HCT116 (cell line): Measurements from ENCODE around the gene ASPA. TPM values are rescaled to one million over a fixed set of nuclear protein-coding genes. Genes with fewer than 3 reads are reported as not detected.

ENCODE experiments used
- ATAC-seq: fragments of 200-7000 bp; cut with Tn5 transposase; 2 replicates; pipeline ENCODE4 v1.9.1; 2020; ENCODE audit warnings: mild to moderate bottlenecking, moderate library complexity
- BruUV-seq: library from RNA; stranded (reverse); fragments of 400-500 nt; replicated peaks from 2 replicates; lab custom pipeline; 2021; lab: Mats Ljungman, UMichigan
- CTCF ChIA-PET: fragments of 300-600 bp; sonication (Branson Sonifier 250); formaldehyde crosslinking; loops from one replicate; lab custom pipeline; 2021; ENCODE audit warnings: antibody characterized with exemption; lab: Charles Lee
- POLR2A ChIA-PET: fragments of 300-600, 350-600 bp; sonication (Branson Sonifier 250); formaldehyde crosslinking; loops from one replicate; lab custom pipeline; 2021; ENCODE audit warnings: antibody characterized with exemption; lab: Charles Lee
- RAD21 ChIA-PET, 2 experiments: fragments of 300-600 bp; sonication (Branson Sonifier 250); formaldehyde crosslinking; loops; one replicate each; lab custom pipeline; 2023; ENCODE audit warnings: low total read pairs in 2 of 2; ENCODE audit not compliant: uncharacterized antibody in 2 of 2, unreplicated experiment in 2 of 2, low non-redundant PET in 1 of 2; lab: Charles Lee
- DNase-seq: peaks from one replicate; pipeline ENCODE4 v3.0.0-alpha.2; 2010; ENCODE audit warnings: low read depth, low spot score
- H2AFZ ChIP-seq: fragments of 200-600 bp; shearing (Covaris generic), sonication (generic); 2 replicates; pipeline ENCODE4 v1.6.1; 2017; ENCODE audit warnings: low read depth, mixed run types, mixed read lengths, antibody characterized with exemption, low read length; ENCODE audit not compliant: poor library complexity, severe bottlenecking
- H3K27ac ChIP-seq: 2 replicates; pipeline ENCODE4 v1.5.1; 2012; ENCODE audit warnings: low read depth, low read length
- H3K27me3 ChIP-seq: fragments of 200-600 bp; sonication (generic); 2 replicates; pipeline ENCODE4 v1.6.1; 2016; ENCODE audit warnings: mixed run types, low read length, mixed read lengths; ENCODE audit not compliant: insufficient read depth
- H3K36me3 ChIP-seq, 2 experiments: fragments of 200-500 bp in 1 of 2; fragments of 200-600 bp in 1 of 2; sonication (Bioruptor generic) in 1 of 2; sonication (generic) in 1 of 2; 2 replicates each; pipeline versions ENCODE4 v1.5.1 to v1.6.1; 2014 to 2016; ENCODE audit warnings: low read length in 2 of 2, inconsistent platforms in 1 of 2, mixed read lengths in 1 of 2, mixed run types in 1 of 2; ENCODE audit not compliant: insufficient read depth in 2 of 2, control insufficient read depth in 1 of 2
- H3K4me1 ChIP-seq, 2 experiments: fragments of 200-600 bp in 1 of 2; sonication (generic) in 1 of 2; 2 replicates each; pipeline versions ENCODE4 v1.5.1 to v1.6.1; 2012 to 2017; ENCODE audit warnings: low read length in 2 of 2, inconsistent platforms in 1 of 2, mild to moderate bottlenecking in 1 of 2, mixed read lengths in 1 of 2, mixed run types in 1 of 2, moderate library complexity in 1 of 2; ENCODE audit not compliant: insufficient read depth in 2 of 2, control insufficient read depth in 1 of 2
- H3K4me2 ChIP-seq: fragments of 200-600 bp; sonication (generic); 2 replicates; pipeline ENCODE4 v1.6.1; 2017; ENCODE audit warnings: mixed run types, low read length, mixed read lengths
- H3K4me3 ChIP-seq, 2 experiments: fragments of 200-600 bp in 1 of 2; sonication (generic) in 1 of 2; replicated peaks in 1 of 2; 2 replicates each; pipeline ENCODE4 v1.5.1; 2011 to 2016; ENCODE audit warnings: low read length in 2 of 2, control low read depth in 1 of 2, low read depth in 1 of 2, mild to moderate bottlenecking in 1 of 2, mixed read lengths in 1 of 2, mixed run types in 1 of 2
- H3K79me2 ChIP-seq: fragments of 200-600 bp; sonication (generic); 2 replicates; pipeline ENCODE4 v1.6.1; 2017; ENCODE audit warnings: mild to moderate bottlenecking, mixed run types, low read length, moderate library complexity, mixed read lengths; ENCODE audit not compliant: insufficient read depth
- H3K9ac ChIP-seq: fragments of 200-600 bp; sonication (generic); 2 replicates; pipeline ENCODE4 v1.6.1; 2016; ENCODE audit warnings: low read length, mixed read lengths
- H3K9me2 ChIP-seq: fragments of 200-600 bp; sonication (generic), shearing (Covaris generic); 2 replicates; pipeline ENCODE4 v1.6.1; 2017; ENCODE audit warnings: mixed run types, mild to moderate bottlenecking, moderate library complexity; ENCODE audit not compliant: insufficient read depth
- H3K9me3 ChIP-seq, 2 experiments: fragments of 200-500 bp in 1 of 2; fragments of 200-600 bp in 1 of 2; sonication (Bioruptor generic) in 1 of 2; sonication (generic) in 1 of 2; 2 replicates each; pipeline ENCODE4 v1.6.1; 2014 to 2017; ENCODE audit warnings: low read length in 2 of 2, mixed read lengths in 2 of 2, inconsistent platforms in 1 of 2, low read depth in 1 of 2, mild to moderate bottlenecking in 1 of 2, mixed run types in 1 of 2, moderate library complexity in 1 of 2; ENCODE audit not compliant: control insufficient read depth in 1 of 2, insufficient read depth in 1 of 2
- H4K20me1 ChIP-seq: fragments of 200-600 bp; sonication (generic), shearing (Covaris generic); 2 replicates; pipeline ENCODE4 v1.6.1; 2017; ENCODE audit warnings: mixed run types, mild to moderate bottlenecking, moderate library complexity; ENCODE audit not compliant: insufficient read depth
- CBX3 ChIP-seq: IDR thresholded peaks from 2 replicates; pipeline ENCODE4 v1.6.1; 2012; ENCODE audit warnings: low read depth
- EGR1 ChIP-seq: IDR thresholded peaks from 2 replicates; pipeline ENCODE4 v1.6.1; 2012; ENCODE audit warnings: low read depth
- EZH2 ChIP-seq: fragments of 200-600 bp; sonication (generic); IDR thresholded peaks from 2 replicates; pipeline ENCODE4 v1.6.1; 2017; ENCODE audit warnings: antibody characterized with exemption, mixed run types
- EZH2phosphoT487 ChIP-seq: fragments of 200-600 bp; IDR thresholded peaks from 2 replicates; pipeline ENCODE4 v1.6.1; 2018; ENCODE audit warnings: antibody characterized with exemption, borderline replicate concordance
- POLR2AphosphoS5 ChIP-seq: IDR thresholded peaks from 2 replicates; pipeline ENCODE4 v1.6.1; 2011; ENCODE audit warnings: mild to moderate bottlenecking, low read depth, low read length, moderate library complexity
- ZFX ChIP-seq: fragments of 450-650 bp; IDR thresholded peaks from 2 replicates; pipeline ENCODE4 v1.6.1; 2017
- ZNF274 ChIP-seq: fragments of 200-500 bp; sonication (Bioruptor generic); IDR thresholded peaks from 2 replicates; pipeline ENCODE4 v1.6.1; 2014; ENCODE audit warnings: mild to moderate bottlenecking, low read depth, low read length, inconsistent platforms
- intact Hi-C: fragments of 100-400 bp; cut with micrococcal nuclease; formaldehyde crosslinking; loops from 2 replicates; pipeline ENCODE4 v1.10.0; 2022
- total RNA-seq: library from RNA; stranded (reverse); gene quantifications from one replicate; pipeline ENCODE4 v1.2.1, GENCODE V29; 2021; ENCODE audit not compliant: unreplicated experiment
- TF ChIP-seq, protein P1 (sequence below), 3 experiments: fragments of 200-600 bp in 1 of 3; sonication (generic) in 1 of 3; IDR thresholded peaks in 2 of 3; conservative IDR thresholded peaks in 1 of 3; 2 replicates each; pipeline ENCODE4 v1.5.1; 2012 to 2017; ENCODE audit warnings: low read depth in 2 of 3, low read length in 2 of 3, antibody characterized with exemption in 1 of 3, borderline replicate concordance in 1 of 3, control low read depth in 1 of 3, mild to moderate bottlenecking in 1 of 3, mixed read lengths in 1 of 3, mixed run types in 1 of 3, moderate library complexity in 1 of 3; ENCODE audit not compliant: insufficient read depth in 1 of 3
- TF ChIP-seq, protein P2 (sequence below): IDR thresholded peaks from 2 replicates; pipeline ENCODE4 v1.6.1; 2011; ENCODE audit warnings: mild to moderate bottlenecking, low read length, moderate library complexity; ENCODE audit not compliant: insufficient replicate concordance; ENCODE audit errors: extremely low read depth

The ASPA gene
- total RNA-seq, 1 experiment from 2014 or later, result not detected

DNA sequence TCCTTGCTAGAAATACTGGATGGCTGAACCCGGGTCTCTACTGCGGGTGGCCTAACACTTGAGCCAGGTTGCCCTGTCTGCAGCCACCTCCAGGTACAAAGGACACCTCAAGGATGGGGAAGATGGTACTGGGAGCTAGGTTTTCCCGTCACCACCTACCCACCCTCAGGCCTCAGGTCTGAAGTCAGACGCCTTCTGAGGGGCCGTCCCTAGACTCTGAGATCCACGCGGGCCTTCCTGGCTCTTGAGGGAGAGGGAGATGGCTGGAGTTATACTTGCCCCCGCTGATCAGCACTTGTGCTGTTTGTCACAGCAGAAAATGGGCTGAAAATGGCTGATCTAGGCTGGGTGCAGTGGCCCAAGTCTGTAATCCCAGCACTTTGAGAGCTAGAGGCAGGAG is 71.2 kb downstream of the ASPA start:
- POLR2A ChIA-PET, result no interaction called here
- Histone ChIP-seq H3K36me3 (no peaks in the 10 kb centered on the region), H3K4me1 (peaks cover 0 to 3% of the 10 kb centered on the region in 2 experiments; a peak in 1 of 4 replicates), H3K9ac (no peak overlapping the region), H3K4me2 (no peak overlapping the region), H2AFZ (no peak overlapping the region), H3K9me3 (no peaks in the 10 kb centered on the region), H3K79me2 (no peaks in the 10 kb centered on the region), H3K4me3 (no peak overlapping the region), H3K27ac (no peak overlapping the region), H3K9me2 (no peaks in the 10 kb centered on the region), H3K27me3 (no peaks in the 10 kb centered on the region), H4K20me1 (no peaks in the 10 kb centered on the region)
- TF ChIP-seq ZNF274 (no peak), CBX3 (no peak), EGR1 (no peak), EZH2phosphoT487 (no peak), ZFX (no peak), EZH2 (no peak), POLR2AphosphoS5 (no peak)
- TF ChIP-seq, protein P1, sequence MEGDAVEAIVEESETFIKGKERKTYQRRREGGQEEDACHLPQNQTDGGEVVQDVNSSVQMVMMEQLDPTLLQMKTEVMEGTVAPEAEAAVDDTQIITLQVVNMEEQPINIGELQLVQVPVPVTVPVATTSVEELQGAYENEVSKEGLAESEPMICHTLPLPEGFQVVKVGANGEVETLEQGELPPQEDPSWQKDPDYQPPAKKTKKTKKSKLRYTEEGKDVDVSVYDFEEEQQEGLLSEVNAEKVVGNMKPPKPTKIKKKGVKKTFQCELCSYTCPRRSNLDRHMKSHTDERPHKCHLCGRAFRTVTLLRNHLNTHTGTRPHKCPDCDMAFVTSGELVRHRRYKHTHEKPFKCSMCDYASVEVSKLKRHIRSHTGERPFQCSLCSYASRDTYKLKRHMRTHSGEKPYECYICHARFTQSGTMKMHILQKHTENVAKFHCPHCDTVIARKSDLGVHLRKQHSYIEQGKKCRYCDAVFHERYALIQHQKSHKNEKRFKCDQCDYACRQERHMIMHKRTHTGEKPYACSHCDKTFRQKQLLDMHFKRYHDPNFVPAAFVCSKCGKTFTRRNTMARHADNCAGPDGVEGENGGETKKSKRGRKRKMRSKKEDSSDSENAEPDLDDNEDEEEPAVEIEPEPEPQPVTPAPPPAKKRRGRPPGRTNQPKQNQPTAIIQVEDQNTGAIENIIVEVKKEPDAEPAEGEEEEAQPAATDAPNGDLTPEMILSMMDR (IDR thresholded peaks at IDR 0.05 in 2 of 3, conservative IDR thresholded peaks at IDR 0.05 in 1 of 3; ENCODE audit: borderline replicate concordance in 1 of 3, insufficient read depth in 1 of 3, low read depth in 2 of 3, low read length in 2 of 3), result no peak
- TF ChIP-seq, protein P2, sequence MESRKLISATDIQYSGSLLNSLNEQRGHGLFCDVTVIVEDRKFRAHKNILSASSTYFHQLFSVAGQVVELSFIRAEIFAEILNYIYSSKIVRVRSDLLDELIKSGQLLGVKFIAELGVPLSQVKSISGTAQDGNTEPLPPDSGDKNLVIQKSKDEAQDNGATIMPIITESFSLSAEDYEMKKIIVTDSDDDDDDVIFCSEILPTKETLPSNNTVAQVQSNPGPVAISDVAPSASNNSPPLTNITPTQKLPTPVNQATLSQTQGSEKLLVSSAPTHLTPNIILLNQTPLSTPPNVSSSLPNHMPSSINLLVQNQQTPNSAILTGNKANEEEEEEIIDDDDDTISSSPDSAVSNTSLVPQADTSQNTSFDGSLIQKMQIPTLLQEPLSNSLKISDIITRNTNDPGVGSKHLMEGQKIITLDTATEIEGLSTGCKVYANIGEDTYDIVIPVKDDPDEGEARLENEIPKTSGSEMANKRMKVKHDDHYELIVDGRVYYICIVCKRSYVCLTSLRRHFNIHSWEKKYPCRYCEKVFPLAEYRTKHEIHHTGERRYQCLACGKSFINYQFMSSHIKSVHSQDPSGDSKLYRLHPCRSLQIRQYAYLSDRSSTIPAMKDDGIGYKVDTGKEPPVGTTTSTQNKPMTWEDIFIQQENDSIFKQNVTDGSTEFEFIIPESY, result no peak
- no TSS peak for BruUV-seq
- ATAC-seq, result no peak
- RAD21 ChIA-PET, result no interaction called here
- CTCF ChIA-PET, result interaction anchor here (0.6 kb wide), 1 partner anchor 276 kb away, joined by 3 read pairs; no protein-coding TSS in a partner anchor
- DNase-seq, result no peak
- intact Hi-C loops, result no loop called here
